GM23338 (cell line): ENCODE measurements around the gene PDF. TPM values are rescaled to one million over a fixed set of nuclear protein-coding genes. Genes with fewer than 3 reads are reported as not detected.

ENCODE experiments used
- ATAC-seq: fragments of 200-7000 bp; cut with Tn5 transposase; 3 replicates; pipeline ENCODE4 v1.9.1; 2020
- DNase-seq: peaks from one replicate; pipeline ENCODE4 v3.0.0-alpha.2; 2015; ENCODE audit warnings: low spot score
- H2AFZ ChIP-seq: fragments of 200-600 bp; sonication (generic); 2 replicates; pipeline ENCODE4 v1.8.0; 2016; ENCODE audit warnings: antibody characterized with exemption, mild to moderate bottlenecking, moderate library complexity
- H3F3A ChIP-seq: fragments of 200-600 bp; sonication (generic); replicated peaks from 2 replicates; pipeline ENCODE4 v1.8.0; 2017; ENCODE audit warnings: antibody characterized with exemption, mixed run types, low read depth
- H3K27ac ChIP-seq: fragments of 200-600 bp; sonication (generic); 2 replicates; pipeline ENCODE4 v1.6.1; 2016; ENCODE audit warnings: low read depth
- H3K27me3 ChIP-seq: fragments of 200-600 bp; sonication (generic); 2 replicates; pipeline ENCODE4 v1.8.0; 2016; ENCODE audit warnings: mild to moderate bottlenecking, mixed run types, moderate library complexity; ENCODE audit not compliant: insufficient read depth
- H3K36me3 ChIP-seq: fragments of 200-600 bp; sonication (generic); 2 replicates; pipeline ENCODE4 v1.8.0; 2016; ENCODE audit warnings: mild to moderate bottlenecking; ENCODE audit not compliant: insufficient read depth
- H3K4me1 ChIP-seq: fragments of 200-600 bp; sonication (generic); 2 replicates; pipeline ENCODE4 v1.8.0; 2016; ENCODE audit warnings: mild to moderate bottlenecking, moderate library complexity; ENCODE audit not compliant: insufficient read depth
- H3K4me2 ChIP-seq: fragments of 200-600 bp; sonication (generic); 2 replicates; pipeline ENCODE4 v1.7.1; 2017; ENCODE audit warnings: mixed run types
- H3K4me3 ChIP-seq: fragments of 200-600 bp; sonication (generic); 2 replicates; pipeline ENCODE4 v1.6.1; 2016; ENCODE audit warnings: mixed run types
- H3K79me2 ChIP-seq: fragments of 200-600 bp; sonication (generic); replicated peaks from 2 replicates; pipeline ENCODE4 v1.8.0; 2017; ENCODE audit warnings: mild to moderate bottlenecking; ENCODE audit not compliant: insufficient read depth
- H3K9me2 ChIP-seq: fragments of 200-600 bp; sonication (generic); 2 replicates; pipeline ENCODE4 v1.8.0; 2017; ENCODE audit not compliant: insufficient read depth
- H4K20me1 ChIP-seq: fragments of 200-600 bp; sonication (generic); replicated peaks from 2 replicates; pipeline ENCODE4 v1.8.0; 2017; ENCODE audit warnings: mild to moderate bottlenecking; ENCODE audit not compliant: insufficient read depth
- H3K27ac Mint-ChIP-seq: 2 replicates; pipeline ENCODE4 v1.8.0; 2020; ENCODE audit warnings: inconsistent platforms, mild to moderate bottlenecking, moderate library complexity, mixed read lengths
- H3K27me3 Mint-ChIP-seq: 3 replicates; pipeline ENCODE4 v1.8.0; 2022; ENCODE audit warnings: low read depth, mild to moderate bottlenecking, moderate library complexity, mixed read lengths, inconsistent platforms; ENCODE audit not compliant: insufficient read depth, poor library complexity
- H3K36me3 Mint-ChIP-seq: 3 replicates; pipeline ENCODE4 v1.8.0; 2021; ENCODE audit warnings: low read depth, mild to moderate bottlenecking, inconsistent platforms, moderate library complexity, mixed read lengths
- H3K4me1 Mint-ChIP-seq: 3 replicates; pipeline ENCODE4 v1.8.0; 2020; ENCODE audit warnings: mild to moderate bottlenecking, inconsistent platforms, mixed read lengths
- H3K4me3 Mint-ChIP-seq: 3 replicates; pipeline ENCODE4 v1.8.0; 2021; ENCODE audit warnings: moderate library complexity, mild to moderate bottlenecking, inconsistent platforms, mixed read lengths
- H3K9me3 Mint-ChIP-seq: 3 replicates; pipeline ENCODE4 v1.8.0; 2020; ENCODE audit warnings: moderate library complexity, mild to moderate bottlenecking, inconsistent platforms, mixed read lengths
- CREB1 ChIP-seq: fragments of 250-450 bp; sonication (Bioruptor Pico); IDR thresholded peaks from 2 replicates; pipeline ENCODE4 v1.5.0; 2020; ENCODE audit warnings: low read depth, mild to moderate bottlenecking, moderate library complexity
- EZH2 ChIP-seq: fragments of 200-600 bp; sonication (generic); IDR thresholded peaks from one replicate; pipeline ENCODE4 v1.8.0; 2017; ENCODE audit warnings: antibody characterized with exemption, mild to moderate bottlenecking, low read depth; ENCODE audit not compliant: unreplicated experiment
- EZH2phosphoT487 ChIP-seq: fragments of 200-600 bp; sonication (generic); IDR thresholded peaks from one replicate; pipeline ENCODE4 v1.8.1; 2018; ENCODE audit warnings: antibody characterized with exemption; ENCODE audit not compliant: unreplicated experiment
- JUNB ChIP-seq: IDR thresholded peaks from one replicate; pipeline ENCODE4 v1.6.1; 2016; ENCODE audit warnings: antibody characterized with exemption; ENCODE audit not compliant: unreplicated experiment
- NANOG ChIP-seq: IDR thresholded peaks from 2 replicates; pipeline ENCODE4 v1.6.1; 2016; ENCODE audit warnings: antibody characterized with exemption, borderline replicate concordance
- POLR2AphosphoS5 ChIP-seq: IDR thresholded peaks from 2 replicates; pipeline ENCODE4 v1.6.1; 2016; ENCODE audit warnings: antibody characterized with exemption, low read depth
- STAT1 ChIP-seq: IDR thresholded peaks from one replicate; pipeline ENCODE4 v1.6.1; 2016; ENCODE audit warnings: antibody characterized with exemption; ENCODE audit not compliant: unreplicated experiment
- ZNF114 ChIP-seq: fragments of 250-450 bp; sonication (Bioruptor Pico); IDR thresholded peaks from 2 replicates; pipeline ENCODE4 v1.5.0; 2020; ENCODE audit warnings: mild to moderate bottlenecking, moderate library complexity
- ZNF331 ChIP-seq: fragments of 250-450 bp; sonication (Bioruptor Pico); IDR thresholded peaks from 2 replicates; pipeline ENCODE4 v1.5.0; 2020; ENCODE audit warnings: low read depth, mild to moderate bottlenecking, moderate library complexity
- polyA plus RNA-seq: library from polyadenylated mRNA; unstranded; fragments of >200 nt; fragmentation: Nextera tagmentation; extraction: Ambion mirVana; gene quantifications from 2 replicates; pipeline ENCODE4 v1.2.1, GENCODE V29; 2016
- total RNA-seq: library from RNA; depleted of rRNA; stranded (reverse); fragments of >200 nt; shearing (Covaris generic); gene quantifications from 2 replicates; pipeline ENCODE4 v1.2.3, GENCODE V29; 2014
- TF ChIP-seq, protein P1 (sequence below), 2 experiments: fragments of 200-600 bp in 1 of 2; sonication (generic) in 1 of 2; conservative IDR thresholded peaks; 2 replicates each; pipeline versions ENCODE4 v1.5.1 to v1.6.1; 2016 to 2017; ENCODE audit warnings: antibody characterized with exemption in 2 of 2, low read depth in 2 of 2, mild to moderate bottlenecking in 2 of 2, moderate library complexity in 1 of 2
- TF ChIP-seq, protein P2 (sequence below): IDR thresholded peaks from one replicate; pipeline ENCODE4 v1.6.1; 2018; ENCODE audit warnings: antibody characterized with exemption; ENCODE audit not compliant: unreplicated experiment
- TF ChIP-seq, protein P3 (sequence below): fragments of 250-450 bp; sonication (Bioruptor Pico); IDR thresholded peaks from 2 replicates; pipeline ENCODE4 v1.5.0; 2020; ENCODE audit warnings: mild to moderate bottlenecking, moderate library complexity
- TF ChIP-seq, protein P4 (sequence below): IDR thresholded peaks from 2 replicates; pipeline ENCODE4 v1.6.1; 2016; ENCODE audit warnings: antibody characterized with exemption

The PDF gene
- total and polyA plus RNA-seq, 2 experiments from 2014 or later = 18.8 to 43.4 TPM

DNA sequence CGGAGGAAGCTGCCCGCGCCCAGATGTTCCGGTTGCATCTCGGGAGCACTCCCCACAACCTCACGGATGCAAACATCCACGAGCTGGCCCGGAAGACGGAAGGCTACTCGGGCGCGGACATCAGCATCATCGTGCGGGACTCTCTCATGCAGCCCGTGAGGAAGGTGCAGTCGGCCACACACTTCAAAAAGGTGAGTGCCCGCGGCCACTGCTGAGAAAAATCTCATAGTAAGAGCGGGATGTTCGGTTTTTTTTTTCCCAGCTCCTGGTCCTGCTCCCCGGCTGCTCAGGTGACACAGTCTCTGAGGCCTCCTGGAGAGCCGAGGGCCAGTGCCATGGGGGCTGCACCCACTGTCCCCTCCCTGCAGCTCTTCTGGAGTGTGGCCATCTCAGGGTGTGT is 9.3 kb downstream of the PDF start:
- Histone ChIP-seq H3K36me3 (peaks cover 4% of the 10 kb centered on the region), H2AFZ (no peak overlapping the region), H3K27ac (no peak overlapping the region), H3K4me2 (no peak overlapping the region), H3K4me3 (no peak overlapping the region), H3F3A (peaks cover 8% of the 10 kb centered on the region; the same call in 1 of the 2 replicates), H3K4me1 (no peaks in the 10 kb centered on the region), H3K9me2 (no peaks in the 10 kb centered on the region), H3K27me3 (no peaks in the 10 kb centered on the region), H3K79me2 (peaks cover 17% of the 10 kb centered on the region), H4K20me1 (peaks cover 24% of the 10 kb centered on the region)
- H3K9me3 Mint-ChIP-seq = no peaks in the 10 kb centered on the region
- peaks cover 86% of the 10 kb centered on the region for H3K36me3 Mint-ChIP-seq
- DNase-seq (no peak), ATAC-seq (no peak)
- TF ChIP-seq JUNB (no peak), EZH2 (no peak), NANOG (no peak), EZH2phosphoT487 (no peak), ZNF331 (CRISPR knock-in tag) (no peak), POLR2AphosphoS5 (no peak), CREB1 (CRISPR knock-in tag) (no peak), ZNF114 (CRISPR knock-in tag) (no peak), STAT1 (no peak)
- TF ChIP-seq, protein P1, sequence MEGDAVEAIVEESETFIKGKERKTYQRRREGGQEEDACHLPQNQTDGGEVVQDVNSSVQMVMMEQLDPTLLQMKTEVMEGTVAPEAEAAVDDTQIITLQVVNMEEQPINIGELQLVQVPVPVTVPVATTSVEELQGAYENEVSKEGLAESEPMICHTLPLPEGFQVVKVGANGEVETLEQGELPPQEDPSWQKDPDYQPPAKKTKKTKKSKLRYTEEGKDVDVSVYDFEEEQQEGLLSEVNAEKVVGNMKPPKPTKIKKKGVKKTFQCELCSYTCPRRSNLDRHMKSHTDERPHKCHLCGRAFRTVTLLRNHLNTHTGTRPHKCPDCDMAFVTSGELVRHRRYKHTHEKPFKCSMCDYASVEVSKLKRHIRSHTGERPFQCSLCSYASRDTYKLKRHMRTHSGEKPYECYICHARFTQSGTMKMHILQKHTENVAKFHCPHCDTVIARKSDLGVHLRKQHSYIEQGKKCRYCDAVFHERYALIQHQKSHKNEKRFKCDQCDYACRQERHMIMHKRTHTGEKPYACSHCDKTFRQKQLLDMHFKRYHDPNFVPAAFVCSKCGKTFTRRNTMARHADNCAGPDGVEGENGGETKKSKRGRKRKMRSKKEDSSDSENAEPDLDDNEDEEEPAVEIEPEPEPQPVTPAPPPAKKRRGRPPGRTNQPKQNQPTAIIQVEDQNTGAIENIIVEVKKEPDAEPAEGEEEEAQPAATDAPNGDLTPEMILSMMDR (conservative IDR thresholded peaks at IDR 0.05; ENCODE audit: low read depth in 2 of 2) = no peak
- TF ChIP-seq, protein P2, sequence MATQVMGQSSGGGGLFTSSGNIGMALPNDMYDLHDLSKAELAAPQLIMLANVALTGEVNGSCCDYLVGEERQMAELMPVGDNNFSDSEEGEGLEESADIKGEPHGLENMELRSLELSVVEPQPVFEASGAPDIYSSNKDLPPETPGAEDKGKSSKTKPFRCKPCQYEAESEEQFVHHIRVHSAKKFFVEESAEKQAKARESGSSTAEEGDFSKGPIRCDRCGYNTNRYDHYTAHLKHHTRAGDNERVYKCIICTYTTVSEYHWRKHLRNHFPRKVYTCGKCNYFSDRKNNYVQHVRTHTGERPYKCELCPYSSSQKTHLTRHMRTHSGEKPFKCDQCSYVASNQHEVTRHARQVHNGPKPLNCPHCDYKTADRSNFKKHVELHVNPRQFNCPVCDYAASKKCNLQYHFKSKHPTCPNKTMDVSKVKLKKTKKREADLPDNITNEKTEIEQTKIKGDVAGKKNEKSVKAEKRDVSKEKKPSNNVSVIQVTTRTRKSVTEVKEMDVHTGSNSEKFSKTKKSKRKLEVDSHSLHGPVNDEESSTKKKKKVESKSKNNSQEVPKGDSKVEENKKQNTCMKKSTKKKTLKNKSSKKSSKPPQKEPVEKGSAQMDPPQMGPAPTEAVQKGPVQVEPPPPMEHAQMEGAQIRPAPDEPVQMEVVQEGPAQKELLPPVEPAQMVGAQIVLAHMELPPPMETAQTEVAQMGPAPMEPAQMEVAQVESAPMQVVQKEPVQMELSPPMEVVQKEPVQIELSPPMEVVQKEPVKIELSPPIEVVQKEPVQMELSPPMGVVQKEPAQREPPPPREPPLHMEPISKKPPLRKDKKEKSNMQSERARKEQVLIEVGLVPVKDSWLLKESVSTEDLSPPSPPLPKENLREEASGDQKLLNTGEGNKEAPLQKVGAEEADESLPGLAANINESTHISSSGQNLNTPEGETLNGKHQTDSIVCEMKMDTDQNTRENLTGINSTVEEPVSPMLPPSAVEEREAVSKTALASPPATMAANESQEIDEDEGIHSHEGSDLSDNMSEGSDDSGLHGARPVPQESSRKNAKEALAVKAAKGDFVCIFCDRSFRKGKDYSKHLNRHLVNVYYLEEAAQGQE = no peak
- TF ChIP-seq, protein P3, sequence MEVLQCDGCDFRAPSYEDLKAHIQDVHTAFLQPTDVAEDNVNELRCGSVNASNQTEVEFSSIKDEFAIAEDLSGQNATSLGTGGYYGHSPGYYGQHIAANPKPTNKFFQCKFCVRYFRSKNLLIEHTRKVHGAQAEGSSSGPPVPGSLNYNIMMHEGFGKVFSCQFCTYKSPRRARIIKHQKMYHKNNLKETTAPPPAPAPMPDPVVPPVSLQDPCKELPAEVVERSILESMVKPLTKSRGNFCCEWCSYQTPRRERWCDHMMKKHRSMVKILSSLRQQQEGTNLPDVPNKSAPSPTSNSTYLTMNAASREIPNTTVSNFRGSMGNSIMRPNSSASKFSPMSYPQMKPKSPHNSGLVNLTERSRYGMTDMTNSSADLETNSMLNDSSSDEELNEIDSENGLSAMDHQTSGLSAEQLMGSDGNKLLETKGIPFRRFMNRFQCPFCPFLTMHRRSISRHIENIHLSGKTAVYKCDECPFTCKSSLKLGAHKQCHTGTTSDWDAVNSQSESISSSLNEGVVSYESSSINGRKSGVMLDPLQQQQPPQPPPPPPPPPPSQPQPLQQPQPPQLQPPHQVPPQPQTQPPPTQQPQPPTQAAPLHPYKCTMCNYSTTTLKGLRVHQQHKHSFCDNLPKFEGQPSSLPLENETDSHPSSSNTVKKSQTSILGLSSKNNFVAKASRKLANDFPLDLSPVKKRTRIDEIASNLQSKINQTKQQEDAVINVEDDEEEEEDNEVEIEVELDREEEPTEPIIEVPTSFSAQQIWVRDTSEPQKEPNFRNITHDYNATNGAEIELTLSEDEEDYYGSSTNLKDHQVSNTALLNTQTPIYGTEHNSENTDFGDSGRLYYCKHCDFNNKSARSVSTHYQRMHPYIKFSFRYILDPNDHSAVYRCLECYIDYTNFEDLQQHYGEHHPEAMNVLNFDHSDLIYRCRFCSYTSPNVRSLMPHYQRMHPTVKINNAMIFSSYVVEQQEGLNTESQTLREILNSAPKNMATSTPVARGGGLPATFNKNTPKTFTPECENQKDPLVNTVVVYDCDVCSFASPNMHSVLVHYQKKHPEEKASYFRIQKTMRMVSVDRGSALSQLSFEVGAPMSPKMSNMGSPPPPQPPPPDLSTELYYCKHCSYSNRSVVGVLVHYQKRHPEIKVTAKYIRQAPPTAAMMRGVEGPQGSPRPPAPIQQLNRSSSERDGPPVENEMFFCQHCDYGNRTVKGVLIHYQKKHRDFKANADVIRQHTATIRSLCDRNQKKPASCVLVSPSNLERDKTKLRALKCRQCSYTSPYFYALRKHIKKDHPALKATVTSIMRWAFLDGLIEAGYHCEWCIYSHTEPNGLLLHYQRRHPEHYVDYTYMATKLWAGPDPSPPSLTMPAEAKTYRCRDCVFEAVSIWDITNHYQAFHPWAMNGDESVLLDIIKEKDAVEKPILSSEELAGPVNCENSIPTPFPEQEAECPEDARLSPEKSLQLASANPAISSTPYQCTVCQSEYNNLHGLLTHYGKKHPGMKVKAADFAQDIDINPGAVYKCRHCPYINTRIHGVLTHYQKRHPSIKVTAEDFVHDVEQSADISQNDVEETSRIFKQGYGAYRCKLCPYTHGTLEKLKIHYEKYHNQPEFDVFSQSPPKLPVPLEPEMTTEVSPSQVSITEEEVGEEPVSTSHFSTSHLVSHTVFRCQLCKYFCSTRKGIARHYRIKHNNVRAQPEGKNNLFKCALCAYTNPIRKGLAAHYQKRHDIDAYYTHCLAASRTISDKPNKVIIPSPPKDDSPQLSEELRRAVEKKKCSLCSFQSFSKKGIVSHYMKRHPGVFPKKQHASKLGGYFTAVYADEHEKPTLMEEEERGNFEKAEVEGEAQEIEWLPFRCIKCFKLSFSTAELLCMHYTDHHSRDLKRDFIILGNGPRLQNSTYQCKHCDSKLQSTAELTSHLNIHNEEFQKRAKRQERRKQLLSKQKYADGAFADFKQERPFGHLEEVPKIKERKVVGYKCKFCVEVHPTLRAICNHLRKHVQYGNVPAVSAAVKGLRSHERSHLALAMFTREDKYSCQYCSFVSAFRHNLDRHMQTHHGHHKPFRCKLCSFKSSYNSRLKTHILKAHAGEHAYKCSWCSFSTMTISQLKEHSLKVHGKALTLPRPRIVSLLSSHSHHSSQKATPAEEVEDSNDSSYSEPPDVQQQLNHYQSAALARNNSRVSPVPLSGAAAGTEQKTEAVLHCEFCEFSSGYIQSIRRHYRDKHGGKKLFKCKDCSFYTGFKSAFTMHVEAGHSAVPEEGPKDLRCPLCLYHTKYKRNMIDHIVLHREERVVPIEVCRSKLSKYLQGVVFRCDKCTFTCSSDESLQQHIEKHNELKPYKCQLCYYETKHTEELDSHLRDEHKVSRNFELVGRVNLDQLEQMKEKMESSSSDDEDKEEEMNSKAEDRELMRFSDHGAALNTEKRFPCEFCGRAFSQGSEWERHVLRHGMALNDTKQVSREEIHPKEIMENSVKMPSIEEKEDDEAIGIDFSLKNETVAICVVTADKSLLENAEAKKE (CRISPR knock-in tag) = no peak
- TF ChIP-seq, protein P4, sequence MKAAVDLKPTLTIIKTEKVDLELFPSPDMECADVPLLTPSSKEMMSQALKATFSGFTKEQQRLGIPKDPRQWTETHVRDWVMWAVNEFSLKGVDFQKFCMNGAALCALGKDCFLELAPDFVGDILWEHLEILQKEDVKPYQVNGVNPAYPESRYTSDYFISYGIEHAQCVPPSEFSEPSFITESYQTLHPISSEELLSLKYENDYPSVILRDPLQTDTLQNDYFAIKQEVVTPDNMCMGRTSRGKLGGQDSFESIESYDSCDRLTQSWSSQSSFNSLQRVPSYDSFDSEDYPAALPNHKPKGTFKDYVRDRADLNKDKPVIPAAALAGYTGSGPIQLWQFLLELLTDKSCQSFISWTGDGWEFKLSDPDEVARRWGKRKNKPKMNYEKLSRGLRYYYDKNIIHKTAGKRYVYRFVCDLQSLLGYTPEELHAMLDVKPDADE = no peak
- H3K4me3 Mint-ChIP-seq = no peak overlapping the region
- H3K27ac Mint-ChIP-seq = no peak overlapping the region
- H3K4me1 Mint-ChIP-seq = no peaks in the 10 kb centered on the region; the same call in 2 of the 3 replicates
- H3K27me3 Mint-ChIP-seq = peaks cover 14% of the 10 kb centered on the region
